Peyer's patch (tissue), 4 donors: ENCODE data around the gene CRNN. TPM values are rescaled to one million over a fixed set of nuclear protein-coding genes. Genes with fewer than 3 reads are reported as not detected.
A peak's percentile ranks its signal among the peaks of the same experiment; 100 is the strongest.

ENCODE experiments used
- DNase-seq, 3 donors: peaks; one replicate each; pipeline ENCODE4 v3.0.0-alpha.2; 2017 to 2019
- H3K27ac ChIP-seq, 4 donors: fragments of 200-600 bp; sonication (generic); one replicate each; pipeline ENCODE4 v1.5.1; 2016 to 2019
- H3K27me3 ChIP-seq, 2 donors: fragments of 200-600 bp; sonication (generic); one replicate each; pipeline ENCODE4 v1.5.1; 2019
- H3K36me3 ChIP-seq, 3 donors: fragments of 200-600 bp; sonication (generic); one replicate each; pipeline ENCODE4 v1.5.1; 2016 to 2019
- H3K4me1 ChIP-seq, 4 donors: fragments of 200-600 bp; sonication (generic); one replicate each; pipeline ENCODE4 v1.5.1; 2016 to 2019
- H3K4me3 ChIP-seq, 4 donors: fragments of 200-600 bp; sonication (generic); 1 replicate in 3 of 4; 2 replicates in 1 of 4; pipeline ENCODE4 v1.5.1; 2016 to 2019; ENCODE audit warnings: mild to moderate bottlenecking in 1 of 4
- H3K9me3 ChIP-seq, 4 donors: fragments of 200-600 bp; sonication (generic); one replicate each; pipeline ENCODE4 v1.5.1; 2016 to 2019; ENCODE audit warnings: mild to moderate bottlenecking in 1 of 4
- POLR2A ChIP-seq, 2 donors: fragments of 450-650 bp; IDR thresholded peaks; one replicate each; pipeline ENCODE4 v1.5.1; 2017; ENCODE audit warnings: antibody characterized with exemption in 2 of 2, mild to moderate bottlenecking in 2 of 2, moderate library complexity in 2 of 2
- total RNA-seq, 4 donors: library from RNA; depleted of rRNA; stranded (reverse); fragments of >200 nt; gene quantifications; one replicate each; pipeline ENCODE4 v1.1.0, GENCODE V29; 2016
- TF ChIP-seq, protein P1 (sequence below), 6 experiments: fragments of 450-650 bp in 4 of 6; fragments of 200-600 bp in 2 of 6; sonication (generic) in 1 of 6; IDR thresholded peaks; one replicate each; pipeline ENCODE4 v1.5.1; 2017 to 2019; ENCODE audit warnings: antibody characterized with exemption in 6 of 6, mild to moderate bottlenecking in 3 of 6, moderate library complexity in 1 of 6

CRNN gene
- total RNA-seq, 4 donors from 2014 or later = 0.67 TPM; not detected in 3

DNA sequence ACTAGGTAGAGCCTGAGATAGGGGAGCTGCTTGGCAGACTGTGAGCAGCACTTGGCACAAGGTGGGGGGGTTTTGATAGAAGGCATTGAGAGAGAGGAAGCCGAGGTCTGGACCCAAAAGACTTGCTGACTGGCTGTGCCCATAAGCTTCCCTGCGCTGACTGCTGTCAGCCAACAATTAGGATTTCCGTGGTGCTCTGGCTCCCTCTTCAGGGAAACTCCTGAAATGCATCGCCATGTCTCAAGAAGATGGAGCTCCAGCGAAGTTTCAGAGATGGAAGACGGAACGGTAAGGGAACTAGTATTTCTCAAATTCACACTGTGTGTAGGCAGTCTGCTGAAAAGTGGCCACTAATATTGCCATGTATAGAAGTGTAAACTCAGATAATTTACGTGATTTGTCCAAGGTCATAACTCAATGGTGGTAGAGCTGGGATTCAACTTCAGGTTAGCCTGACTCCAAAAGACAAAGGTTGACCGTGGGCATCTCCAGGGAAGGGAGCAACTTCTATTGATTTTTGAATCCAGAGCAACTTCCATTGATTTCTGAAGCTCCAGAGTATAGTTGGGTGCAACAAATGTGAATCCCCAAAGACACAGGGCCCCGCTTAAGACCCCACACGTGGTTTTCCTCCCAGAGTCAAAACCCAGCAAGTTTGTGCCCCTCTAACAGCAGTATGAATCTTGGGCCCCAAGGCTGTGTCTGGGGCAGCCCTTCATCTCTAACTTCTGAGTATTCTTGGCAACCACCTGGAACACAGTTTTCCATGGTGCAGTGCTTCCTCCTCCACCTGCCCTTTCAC is 44.5 kb upstream of the CRNN start:
- TF ChIP-seq, protein P1, sequence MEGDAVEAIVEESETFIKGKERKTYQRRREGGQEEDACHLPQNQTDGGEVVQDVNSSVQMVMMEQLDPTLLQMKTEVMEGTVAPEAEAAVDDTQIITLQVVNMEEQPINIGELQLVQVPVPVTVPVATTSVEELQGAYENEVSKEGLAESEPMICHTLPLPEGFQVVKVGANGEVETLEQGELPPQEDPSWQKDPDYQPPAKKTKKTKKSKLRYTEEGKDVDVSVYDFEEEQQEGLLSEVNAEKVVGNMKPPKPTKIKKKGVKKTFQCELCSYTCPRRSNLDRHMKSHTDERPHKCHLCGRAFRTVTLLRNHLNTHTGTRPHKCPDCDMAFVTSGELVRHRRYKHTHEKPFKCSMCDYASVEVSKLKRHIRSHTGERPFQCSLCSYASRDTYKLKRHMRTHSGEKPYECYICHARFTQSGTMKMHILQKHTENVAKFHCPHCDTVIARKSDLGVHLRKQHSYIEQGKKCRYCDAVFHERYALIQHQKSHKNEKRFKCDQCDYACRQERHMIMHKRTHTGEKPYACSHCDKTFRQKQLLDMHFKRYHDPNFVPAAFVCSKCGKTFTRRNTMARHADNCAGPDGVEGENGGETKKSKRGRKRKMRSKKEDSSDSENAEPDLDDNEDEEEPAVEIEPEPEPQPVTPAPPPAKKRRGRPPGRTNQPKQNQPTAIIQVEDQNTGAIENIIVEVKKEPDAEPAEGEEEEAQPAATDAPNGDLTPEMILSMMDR (IDR thresholded peaks at IDR 0.05) = peak; percentile 75 to 90 (median 87)
- no peak for TF ChIP-seq POLR2A (IDR thresholded peaks at IDR 0.05)
- no peaks in the 10 kb centered on the region for H3K36me3 ChIP-seq
- DNase-seq = peak; percentile 66 to 94 (median 81)

DNA sequence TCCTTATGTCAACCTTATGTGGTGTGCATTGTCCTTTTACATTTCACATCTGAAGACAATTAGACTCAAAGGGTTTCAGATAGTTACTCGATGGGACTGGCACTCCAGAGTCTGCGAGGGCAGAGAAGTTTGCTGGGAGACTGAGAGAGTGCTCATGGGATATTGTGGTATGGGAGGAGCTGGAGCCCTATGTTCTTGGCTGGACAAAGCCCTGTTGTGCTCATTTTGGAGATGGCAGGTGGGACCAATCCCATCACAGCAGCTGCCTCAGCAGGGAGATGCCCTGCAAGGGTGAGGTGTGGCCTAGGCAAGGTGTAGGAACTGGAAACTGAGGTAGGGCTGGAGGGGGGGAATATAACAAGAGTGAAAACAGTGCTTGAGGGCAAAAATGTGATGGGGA is 43.5 kb upstream of the CRNN start:
- DNase-seq = no peak
- Histone ChIP-seq H3K4me1 (no peaks in the 10 kb centered on the region), H3K9me3 (no peaks in the 10 kb centered on the region), H3K4me3 (no peak overlapping the region), H3K27ac (no peak overlapping the region), H3K27me3 (no peaks in the 10 kb centered on the region), H3K36me3 (no peaks in the 10 kb centered on the region)
- TF ChIP-seq, protein P1 (IDR thresholded peaks at IDR 0.05) = no peak
- no peak for TF ChIP-seq POLR2A (IDR thresholded peaks at IDR 0.05)

More for the DNA sequence above, 44.5 kb upstream of the CRNN start:
- Histone ChIP-seq H3K27ac (no peak overlapping the region), H3K27me3 (no peaks in the 10 kb centered on the region), H3K4me1 (no peaks in the 10 kb centered on the region), H3K4me3 (no peak overlapping the region), H3K9me3 (no peaks in the 10 kb centered on the region)

DNA sequence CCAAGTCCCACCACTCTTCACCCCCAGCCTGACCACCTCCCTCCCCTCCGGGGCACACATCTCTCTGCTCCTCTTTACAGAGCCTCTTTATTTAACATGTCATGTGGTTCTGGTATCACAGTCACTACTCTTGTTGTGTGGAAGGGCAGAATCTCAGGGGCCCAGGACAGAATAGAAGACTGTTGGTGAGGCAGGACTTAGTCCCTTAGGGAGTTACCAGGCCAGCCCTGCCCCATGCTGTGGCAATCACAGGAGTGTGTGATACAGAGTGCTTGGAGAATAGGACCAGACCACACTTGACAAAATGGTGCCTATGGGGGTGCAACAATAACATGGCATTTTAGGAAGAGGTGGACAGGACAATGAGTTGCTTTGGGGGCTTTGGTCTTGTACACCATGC is 43.0 kb upstream of the CRNN start:
- no peak overlapping the region for H3K27ac ChIP-seq
- no peaks in the 10 kb centered on the region for H3K4me1 ChIP-seq
- no peak for DNase-seq
- TF ChIP-seq, protein P1 (IDR thresholded peaks at IDR 0.05) = no peak
- TF ChIP-seq POLR2A (IDR thresholded peaks at IDR 0.05) = no peak
- H3K36me3 ChIP-seq = no peaks in the 10 kb centered on the region
- no peaks in the 10 kb centered on the region for H3K9me3 ChIP-seq
- H3K27me3 ChIP-seq = no peaks in the 10 kb centered on the region
- no peak overlapping the region for H3K4me3 ChIP-seq

DNA sequence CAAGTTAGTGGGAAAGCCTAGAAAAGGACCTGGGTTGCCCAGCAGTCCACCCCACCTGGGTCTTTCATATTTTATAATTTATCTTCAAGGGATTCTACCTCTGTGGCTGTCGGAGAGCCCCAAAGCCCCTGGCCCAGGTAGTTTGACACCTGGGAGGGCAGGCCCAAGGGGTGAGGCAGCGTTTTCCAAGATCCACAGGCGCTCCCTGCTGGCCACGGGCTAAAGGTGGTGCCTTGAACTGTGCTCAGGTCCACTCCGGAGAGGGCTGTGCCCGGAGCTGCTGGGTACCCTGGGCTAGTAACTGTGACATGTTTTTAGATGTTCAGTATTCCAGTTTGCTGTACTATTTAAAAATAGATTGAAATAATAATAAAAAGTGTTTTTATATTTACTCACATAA is 37.2 kb upstream of the CRNN start:
- Histone ChIP-seq H3K4me3 (no peak overlapping the region), H3K27me3 (no peaks in the 10 kb centered on the region)

DNA sequence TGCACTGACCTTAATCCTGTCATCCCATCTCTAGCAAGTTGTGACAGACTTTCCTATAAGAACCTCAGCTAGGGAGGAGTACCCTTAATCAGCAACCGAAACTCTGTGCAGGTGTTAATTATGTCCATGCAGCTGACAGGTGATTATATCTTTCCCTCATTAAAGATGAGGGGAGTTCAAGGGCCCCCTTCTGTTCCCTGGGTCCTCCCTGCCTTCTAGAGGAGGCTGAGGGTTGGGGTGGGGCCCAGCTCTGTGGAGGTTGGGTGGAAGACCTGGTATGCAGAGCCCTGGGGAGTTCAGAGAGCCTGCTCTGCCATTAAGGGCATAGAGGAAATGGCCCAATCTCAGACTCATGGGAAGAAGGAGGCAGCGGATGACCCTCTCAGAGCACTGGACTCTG is 35.6 kb upstream of the CRNN start:
- no peak overlapping the region for H3K4me3 ChIP-seq
- no peaks in the 10 kb centered on the region for H3K27me3 ChIP-seq
- no peak for DNase-seq
- no peaks in the 10 kb centered on the region for H3K36me3 ChIP-seq
- H3K9me3 ChIP-seq = no peaks in the 10 kb centered on the region
- H3K4me1 ChIP-seq = no peaks in the 10 kb centered on the region
- H3K27ac ChIP-seq = no peak overlapping the region
- TF ChIP-seq, protein P1 (IDR thresholded peaks at IDR 0.05) = no peak
- TF ChIP-seq POLR2A (IDR thresholded peaks at IDR 0.05) = no peak

More for the DNA sequence above, 37.2 kb upstream of the CRNN start:
- Histone ChIP-seq H3K36me3 (no peaks in the 10 kb centered on the region), H3K9me3 (no peaks in the 10 kb centered on the region), H3K4me1 (no peaks in the 10 kb centered on the region), H3K27ac (no peak overlapping the region)
- TF ChIP-seq, protein P1 (IDR thresholded peaks at IDR 0.05) = no peak
- TF ChIP-seq POLR2A (IDR thresholded peaks at IDR 0.05) = no peak
- DNase-seq = no peak
